Left hindlimb (tissue), 1 donor: ENCODE data around the gene SSH2.
A peak's percentile ranks its signal among the peaks of the same experiment; 100 is the strongest.
"Not testable (repeated sequence)": the region's sequence is repeated elsewhere in the genome, so short reads cannot be mapped to it uniquely, and the experiment has no call there.

Experiments
- DNase-seq: peaks from one replicate; pipeline ENCODE4 v3.0.0-alpha.2; 2018

Gene SSH2, protein sequence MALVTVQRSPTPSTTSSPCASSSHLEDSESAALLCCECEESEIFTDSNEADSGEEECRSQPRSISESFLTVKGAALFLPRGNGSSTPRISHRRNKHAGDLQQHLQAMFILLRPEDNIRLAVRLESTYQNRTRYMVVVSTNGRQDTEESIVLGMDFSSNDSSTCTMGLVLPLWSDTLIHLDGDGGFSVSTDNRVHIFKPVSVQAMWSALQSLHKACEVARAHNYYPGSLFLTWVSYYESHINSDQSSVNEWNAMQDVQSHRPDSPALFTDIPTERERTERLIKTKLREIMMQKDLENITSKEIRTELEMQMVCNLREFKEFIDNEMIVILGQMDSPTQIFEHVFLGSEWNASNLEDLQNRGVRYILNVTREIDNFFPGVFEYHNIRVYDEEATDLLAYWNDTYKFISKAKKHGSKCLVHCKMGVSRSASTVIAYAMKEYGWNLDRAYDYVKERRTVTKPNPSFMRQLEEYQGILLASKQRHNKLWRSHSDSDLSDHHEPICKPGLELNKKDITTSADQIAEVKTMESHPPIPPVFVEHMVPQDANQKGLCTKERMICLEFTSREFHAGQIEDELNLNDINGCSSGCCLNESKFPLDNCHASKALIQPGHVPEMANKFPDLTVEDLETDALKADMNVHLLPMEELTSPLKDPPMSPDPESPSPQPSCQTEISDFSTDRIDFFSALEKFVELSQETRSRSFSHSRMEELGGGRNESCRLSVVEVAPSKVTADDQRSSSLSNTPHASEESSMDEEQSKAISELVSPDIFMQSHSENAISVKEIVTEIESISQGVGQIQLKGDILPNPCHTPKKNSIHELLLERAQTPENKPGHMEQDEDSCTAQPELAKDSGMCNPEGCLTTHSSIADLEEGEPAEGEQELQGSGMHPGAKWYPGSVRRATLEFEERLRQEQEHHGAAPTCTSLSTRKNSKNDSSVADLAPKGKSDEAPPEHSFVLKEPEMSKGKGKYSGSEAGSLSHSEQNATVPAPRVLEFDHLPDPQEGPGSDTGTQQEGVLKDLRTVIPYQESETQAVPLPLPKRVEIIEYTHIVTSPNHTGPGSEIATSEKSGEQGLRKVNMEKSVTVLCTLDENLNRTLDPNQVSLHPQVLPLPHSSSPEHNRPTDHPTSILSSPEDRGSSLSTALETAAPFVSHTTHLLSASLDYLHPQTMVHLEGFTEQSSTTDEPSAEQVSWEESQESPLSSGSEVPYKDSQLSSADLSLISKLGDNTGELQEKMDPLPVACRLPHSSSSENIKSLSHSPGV (N-terminal part only)

DNA sequence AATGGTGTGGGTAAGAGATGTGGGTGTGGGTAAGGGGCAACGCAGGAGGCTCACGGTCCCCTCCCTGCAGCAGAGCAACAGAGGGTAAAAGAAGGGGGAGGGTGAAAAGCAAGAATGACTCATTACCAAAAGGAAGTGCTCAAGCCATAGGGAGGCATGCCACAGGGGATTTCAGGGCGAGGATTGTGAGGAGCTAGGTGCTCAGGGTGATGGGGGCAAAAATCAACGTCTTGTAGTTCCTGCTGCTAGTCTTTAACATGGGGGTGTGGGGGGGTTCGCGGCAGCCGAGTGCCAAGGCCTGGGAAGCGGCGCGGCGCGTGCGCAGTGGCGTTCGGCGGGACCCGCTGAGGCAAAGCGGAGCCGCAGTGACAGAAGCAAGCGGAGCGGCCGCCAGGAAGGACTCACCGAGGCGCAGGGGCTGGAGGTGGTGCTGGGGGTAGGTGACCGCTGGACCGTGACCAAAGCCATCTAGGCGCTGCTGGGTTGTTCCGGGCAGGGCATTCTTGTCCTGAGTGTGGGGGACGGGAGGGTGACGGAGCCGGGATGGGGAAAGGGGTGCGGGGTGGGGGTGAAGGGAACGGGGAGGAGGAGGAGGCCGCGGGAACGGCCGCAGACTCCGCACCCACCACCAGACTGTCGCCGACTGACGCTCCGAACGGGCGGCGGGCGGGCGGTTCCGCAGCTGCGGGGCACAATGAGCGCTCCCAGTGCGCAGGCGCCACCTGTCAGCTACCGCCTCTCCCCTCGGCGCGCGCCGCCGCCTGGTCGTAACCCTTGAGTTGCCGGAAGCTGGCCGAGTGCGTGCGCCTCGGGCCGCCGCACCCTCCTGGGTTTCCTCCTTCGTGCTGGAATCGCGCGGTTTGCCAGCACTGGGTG, at the start of gene SSH2:
SSH2 (minus strand) TSS at position 696 of the 876 bp plus-strand sequence; CDS start at position 468, 228 bp downstream.
- DNase-seq, result peak; percentile 87

DNA sequence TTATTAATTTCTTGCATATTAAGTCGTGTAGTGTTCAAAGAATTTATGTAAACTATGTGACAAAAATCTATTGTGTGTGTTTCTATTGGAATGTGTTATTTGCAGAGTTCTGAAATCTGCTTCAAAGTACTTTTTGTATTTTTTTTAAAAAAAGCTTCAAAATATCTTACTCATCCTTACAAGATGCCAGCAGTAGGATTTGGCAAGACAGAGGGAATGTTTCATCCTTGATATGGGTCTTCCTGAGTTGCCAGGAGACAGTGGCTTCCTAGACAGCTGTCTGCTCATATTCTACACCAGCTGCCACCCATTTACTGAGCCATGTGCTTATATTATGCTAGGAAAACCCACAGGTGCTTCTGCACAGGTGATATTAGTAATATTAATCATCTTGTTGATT, 47.8 kb upstream of the SSH2 start:
- DNase-seq, result no peak

DNA sequence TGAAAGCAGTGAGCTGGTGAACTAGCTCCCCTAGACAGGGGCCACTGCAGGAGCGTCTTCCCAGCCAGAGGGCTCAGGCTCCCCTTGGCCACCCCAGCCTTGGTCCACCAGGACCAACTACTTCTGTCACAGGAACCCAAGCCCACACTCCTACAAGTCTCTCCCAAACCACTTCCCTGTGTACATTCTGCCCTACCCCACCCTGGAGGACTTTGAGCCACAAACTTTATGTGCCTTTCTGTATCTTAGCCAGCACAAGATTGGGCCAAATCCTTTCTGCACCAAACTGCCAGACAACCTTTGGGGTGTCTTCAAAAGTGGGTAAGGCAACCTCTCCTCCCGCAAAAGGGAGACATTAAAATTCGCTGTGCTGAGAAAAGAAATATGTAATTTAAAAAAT, 43.0 kb upstream of the SSH2 start:
- DNase-seq, result no peak

DNA sequence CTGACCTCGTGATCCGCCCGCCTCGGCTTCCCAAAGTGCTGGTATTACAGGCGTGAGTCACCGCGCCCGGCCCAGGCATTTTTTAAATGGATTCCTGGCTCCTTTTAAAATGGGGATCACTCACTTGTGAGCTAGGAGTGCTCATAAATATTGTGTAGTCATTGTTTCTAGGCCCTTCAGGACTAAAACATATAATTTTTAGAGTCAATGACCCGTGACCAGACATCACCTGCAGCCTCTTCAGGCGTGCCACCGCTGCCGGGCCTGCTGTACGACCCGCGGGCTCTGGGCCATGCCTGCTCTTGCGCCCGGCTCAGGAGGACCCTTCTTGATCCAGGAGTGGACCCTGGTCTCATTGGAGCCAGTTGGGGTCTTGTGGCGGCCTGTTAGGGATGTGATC, 42.2 kb upstream of the SSH2 start:
- DNase-seq, result no peak

DNA sequence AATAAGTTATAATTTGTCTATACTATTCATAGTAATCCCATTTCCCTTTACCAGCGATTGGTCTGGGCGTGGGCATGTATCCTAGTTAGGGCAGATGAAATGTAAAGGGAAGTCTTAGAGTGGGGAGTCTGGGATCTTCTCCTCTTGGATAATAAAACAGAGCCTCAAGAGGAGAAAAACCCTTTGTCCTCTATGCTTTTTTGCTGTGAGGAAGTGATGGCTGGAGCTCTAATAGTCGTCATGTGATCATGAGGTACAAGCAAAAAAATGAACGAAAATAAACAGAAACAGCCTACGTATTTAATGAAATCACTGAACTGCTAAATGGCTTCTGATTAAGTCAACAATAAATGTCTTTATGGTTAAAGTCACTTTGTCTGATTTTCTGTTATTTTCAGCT, 38.2 kb upstream of the SSH2 start:
- DNase-seq, result no peak

DNA sequence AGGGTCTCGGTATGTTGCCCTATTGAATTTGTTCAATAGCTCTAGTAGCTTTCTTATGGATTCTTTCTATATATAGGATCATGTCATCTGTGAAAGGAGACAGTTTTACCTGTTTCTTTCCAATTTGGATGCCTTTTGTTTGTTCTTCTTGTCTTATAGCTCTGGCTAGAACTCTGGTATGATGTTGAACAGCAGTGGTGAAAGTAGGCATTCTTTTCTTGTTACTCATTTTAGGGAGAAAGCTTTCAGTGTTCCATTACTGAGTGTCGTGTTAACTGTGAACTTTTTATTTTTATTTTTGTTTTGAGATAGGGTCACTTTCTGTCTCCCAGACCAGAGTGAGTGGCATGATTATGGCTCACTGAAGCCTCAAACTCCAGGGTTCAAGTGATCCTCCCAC, 32.6 kb upstream of the SSH2 start:
- no peak for DNase-seq

DNA sequence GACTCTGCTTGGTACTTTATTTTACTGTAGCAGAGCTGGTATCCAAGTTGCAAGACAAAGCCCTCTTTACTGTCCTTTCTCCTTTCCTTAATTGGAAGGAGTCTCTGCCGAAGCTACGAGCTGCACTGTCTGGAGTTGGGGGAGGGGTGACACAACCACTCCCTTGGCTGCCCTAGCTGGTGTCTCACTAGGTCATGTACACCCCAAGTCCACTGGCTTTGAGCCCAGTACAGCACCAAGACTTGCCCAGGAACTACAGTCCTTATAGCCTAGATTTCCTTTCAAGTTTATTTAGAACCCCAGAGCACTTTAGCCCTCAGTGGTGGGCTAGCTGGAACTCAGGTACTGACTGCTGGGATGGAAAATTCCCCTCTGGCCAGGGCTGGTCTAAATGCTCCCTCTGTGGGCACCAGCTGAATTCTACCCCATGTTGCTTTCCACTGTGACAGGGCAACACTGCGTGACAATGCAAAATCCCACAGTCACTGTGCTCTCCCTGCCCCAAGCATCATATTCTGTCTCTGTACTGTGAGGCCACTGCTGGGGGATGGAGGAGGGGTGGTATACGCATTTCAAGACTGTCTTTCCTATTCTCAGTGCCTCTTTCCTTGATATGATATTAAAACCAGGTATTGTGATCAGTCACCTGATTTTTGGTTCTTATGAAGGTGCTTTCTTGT, 29.8 kb upstream of the SSH2 start:
- DNase-seq, result no peak

DNA sequence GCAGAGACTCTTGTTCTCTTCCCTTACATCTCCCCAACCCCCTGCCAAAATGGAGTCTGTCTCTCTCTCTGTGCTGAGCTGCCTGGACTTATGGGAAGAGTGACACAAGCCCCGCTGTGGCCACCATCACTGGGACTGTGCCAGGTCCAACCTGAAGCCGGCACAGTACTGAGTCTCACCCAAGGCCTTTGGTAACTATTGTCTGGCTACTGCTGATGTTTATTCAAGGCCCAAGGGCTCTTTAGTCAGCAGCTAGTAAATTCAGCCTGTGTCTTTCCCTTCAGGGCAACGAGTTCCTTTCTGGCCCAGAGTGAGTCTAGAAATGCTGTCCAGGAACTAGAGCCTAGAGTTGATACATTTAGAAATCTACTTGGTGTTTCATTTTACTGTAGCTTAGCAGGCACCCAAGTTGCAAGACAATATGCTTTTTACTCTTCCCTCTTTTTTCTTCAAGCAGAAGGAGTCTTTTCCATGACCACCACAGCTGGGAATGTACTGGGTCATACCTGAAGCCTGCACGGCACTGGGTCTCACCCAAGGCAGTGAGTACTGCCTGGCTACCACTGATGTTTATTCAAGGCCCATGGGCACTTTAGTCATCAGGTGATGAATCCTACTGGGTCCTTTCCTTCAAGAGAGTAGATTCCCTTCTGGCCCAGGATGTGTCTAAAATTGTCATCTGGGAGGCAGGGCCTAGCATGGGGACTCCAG, 29.1 kb upstream of the SSH2 start:
- no peak for DNase-seq

DNA sequence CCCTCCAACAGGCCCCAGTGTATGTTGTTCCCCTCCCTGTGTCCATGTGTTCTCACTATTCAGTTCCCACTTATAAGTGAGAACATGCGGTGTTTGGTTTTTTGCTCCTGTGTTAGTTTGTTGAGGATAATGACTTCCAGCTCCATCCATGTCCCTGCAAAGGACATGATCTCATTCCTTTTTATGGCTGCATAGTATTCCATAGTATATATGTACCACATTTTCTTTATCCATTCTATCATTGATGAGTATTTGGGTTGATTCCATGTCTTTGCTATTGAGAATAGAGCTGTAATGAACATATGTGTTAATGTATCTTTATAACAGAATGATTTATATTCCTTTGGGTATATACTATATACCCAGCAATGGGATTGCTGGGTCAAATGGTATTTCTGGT, 27.5 kb upstream of the SSH2 start:
- not testable (repeated sequence) for DNase-seq

DNA sequence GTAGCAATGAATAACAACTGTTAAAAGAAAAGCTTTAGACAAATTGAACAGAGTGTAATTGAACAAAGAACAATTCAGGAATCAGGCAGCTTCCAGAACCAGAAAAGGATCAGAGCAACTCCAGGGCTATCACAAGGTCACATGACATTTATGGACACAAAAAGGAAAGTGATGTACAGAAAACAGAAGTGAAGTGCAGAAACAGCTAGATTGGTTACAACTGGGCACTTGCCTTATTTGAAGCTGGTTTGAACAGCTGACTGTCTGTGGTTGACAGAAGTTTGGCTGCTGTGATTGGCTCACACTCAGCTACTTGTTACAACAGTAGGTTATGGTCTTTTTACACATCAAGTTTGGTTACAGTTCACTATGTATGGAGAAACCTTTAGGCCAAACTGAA, 26.2 kb upstream of the SSH2 start:
- no peak for DNase-seq

DNA sequence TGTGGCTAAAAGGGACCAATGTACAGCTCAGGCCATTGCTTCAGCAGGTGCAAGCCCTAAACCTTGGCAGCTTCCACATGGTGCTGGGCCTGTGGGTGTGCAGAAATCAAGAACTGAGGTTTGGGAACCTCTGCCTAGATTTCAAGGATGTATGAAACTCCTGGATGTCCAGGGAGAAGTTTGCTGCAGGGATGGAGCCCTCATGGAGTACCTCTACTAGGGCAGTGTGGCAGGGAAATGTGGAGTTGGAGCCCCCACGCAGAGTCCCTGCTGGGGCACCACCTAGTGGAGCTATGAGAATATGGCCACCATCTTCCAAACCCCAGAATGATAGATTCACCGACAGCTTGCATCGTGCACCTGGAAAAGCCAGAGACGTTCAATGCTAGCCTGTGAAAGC, 24.4 kb upstream of the SSH2 start:
- DNase-seq, result no peak

DNA sequence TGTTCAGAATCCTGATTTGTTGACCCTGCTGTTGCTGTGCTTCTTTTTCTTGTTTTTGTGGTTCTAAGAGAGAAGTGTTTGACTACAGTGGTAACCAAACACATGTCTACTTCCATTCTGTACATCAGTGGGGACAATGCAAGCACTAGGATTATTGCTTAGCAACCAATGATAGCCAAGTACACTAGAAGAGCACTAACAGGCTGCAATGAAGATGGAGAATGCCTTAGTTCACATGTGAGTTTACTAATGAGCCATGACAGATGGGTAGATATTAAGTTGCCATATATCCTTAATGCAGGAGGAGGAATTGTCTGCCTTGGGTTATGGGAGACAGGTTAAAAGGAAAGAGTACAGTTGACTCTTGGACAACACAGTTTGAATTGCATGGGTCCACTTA, 19.7 kb upstream of the SSH2 start:
- no peak for DNase-seq

DNA sequence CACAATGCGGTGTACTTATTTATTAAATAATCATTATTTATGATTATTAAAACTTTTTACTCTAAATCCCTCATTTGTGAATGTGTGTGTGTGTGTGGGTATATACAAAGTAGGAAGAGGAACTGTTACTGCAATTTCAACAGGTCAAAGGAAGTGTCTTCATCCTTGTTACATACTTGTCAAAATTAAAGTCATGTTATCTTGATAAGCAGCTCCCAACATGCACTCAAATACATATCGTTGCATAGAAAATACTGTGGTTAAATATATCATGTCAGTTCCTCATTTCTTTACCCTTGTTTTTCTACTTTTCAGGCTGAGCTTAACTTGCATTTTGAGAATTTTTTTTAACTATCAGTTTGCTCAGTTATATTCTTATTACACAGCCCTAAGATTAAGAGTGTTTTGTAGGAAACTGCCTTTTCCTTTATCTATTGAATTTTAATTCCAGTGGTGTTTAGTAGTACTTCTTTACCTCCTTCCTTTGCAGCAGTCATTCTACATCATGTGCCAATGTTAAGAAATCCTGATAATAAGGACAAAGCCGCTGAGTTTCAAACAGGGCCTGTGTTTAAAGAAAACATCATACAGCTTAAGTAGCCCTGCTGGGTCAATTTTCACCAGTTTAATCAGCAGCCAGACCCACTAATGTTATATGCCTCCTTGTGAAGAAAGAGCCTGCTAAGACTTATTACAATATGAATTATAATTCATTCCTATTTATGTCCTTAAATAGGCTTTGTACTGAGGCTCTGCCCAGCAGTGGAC, 18.6 kb upstream of the SSH2 start:
- no peak for DNase-seq

DNA sequence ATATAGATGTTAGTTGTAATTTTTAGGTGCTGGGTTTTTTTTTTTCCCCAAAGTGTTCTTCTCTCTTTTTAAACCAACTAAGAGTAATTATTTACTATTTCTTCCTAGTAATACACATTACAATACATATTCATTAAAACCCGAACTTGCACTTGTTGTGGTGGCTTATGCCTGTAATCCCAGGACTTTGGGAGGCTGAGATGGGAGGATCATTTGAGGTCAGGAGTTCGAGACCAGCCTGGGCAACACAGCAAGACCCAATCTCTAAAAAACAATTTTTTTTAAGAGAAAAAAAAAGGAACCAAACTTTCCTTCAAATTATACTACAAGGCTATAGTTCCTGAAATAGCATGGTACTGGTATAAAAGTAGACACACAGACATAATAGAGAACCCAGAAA, 15.3 kb upstream of the SSH2 start:
- no peak for DNase-seq

DNA sequence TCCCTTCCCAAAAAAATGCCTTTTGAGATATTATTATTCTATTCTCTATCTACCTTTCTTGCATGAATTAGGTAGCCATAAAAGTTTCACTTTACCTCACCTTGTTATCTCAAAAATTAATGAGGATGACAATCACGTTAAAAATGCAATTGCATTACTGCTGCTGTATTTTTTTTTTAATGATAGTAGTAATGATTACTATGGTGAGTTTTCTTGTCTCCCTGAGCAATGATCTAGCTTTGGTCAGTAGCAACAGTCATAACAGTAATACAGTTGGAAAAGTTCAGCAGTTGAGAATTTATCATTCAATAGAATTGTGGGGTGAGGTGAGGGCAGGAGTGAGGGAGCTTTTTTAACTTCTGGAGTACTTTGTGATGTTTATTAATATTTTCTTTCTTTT, 11.3 kb upstream of the SSH2 start, which contains the start of gene EFCAB5:
EFCAB5 (plus strand) TSS at position 301 of the 400 bp plus-strand sequence. CDS start 163 bp downstream, outside the sequence.
- DNase-seq, result no peak

DNA sequence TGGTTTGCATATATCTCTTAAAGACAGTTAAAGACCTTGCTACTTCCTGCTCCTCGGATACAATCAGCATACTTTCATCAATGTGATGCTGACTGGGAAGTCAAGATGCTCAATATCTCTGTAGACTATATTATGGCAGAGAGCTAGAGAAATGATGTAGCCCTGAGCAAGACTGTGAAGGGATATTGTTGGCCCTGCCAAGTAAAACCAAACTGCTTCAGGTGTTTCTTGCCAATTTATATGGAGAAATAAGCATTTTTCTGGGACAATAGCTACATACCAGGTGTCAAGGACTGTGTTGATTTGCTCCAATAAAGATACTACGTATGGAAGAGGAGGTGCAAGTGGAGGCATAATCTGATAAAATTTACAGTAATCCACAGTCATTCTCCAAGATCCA, 6.7 kb upstream of the SSH2 start:
- DNase-seq, result no peak

DNA sequence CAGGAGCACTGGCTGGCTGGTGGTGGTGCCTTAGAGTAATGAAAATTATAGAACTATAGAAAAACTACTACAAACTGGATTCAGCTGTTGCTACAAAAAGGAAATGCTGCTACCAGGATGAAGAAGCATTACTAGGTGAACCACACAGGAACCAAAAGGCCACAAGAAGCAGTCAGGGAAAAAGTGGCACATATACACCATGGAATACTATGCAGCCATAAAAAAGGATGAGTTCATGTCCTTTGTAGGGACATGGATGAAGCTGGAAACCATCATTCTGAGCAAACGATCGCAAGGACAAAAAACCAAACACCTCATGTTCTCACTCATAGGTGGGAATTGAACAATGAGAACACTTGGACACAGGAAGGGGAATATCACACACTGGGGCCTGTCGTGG, 5.9 kb upstream of the SSH2 start:
- DNase-seq, result not testable (repeated sequence)

DNA sequence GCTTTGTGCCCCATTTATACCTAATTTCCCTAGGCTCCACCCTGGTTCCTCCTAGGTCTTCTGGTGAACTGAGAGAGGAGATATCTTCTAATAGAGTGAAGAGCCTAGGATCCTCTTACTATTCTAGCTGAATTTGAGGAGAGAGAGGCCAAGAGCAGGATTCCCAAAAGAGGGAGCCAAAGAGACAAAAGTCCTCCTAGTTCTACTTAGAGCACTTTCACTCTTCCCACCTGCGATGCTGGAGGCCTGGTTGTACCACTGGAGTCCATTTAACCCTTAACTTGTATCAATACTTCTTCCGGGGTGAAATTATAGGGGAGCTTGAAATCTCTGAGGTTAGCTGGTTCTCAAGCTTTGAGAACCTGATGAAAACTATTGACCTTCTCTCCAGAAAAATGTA, 3.4 kb upstream of the SSH2 start:
- no peak for DNase-seq

DNA sequence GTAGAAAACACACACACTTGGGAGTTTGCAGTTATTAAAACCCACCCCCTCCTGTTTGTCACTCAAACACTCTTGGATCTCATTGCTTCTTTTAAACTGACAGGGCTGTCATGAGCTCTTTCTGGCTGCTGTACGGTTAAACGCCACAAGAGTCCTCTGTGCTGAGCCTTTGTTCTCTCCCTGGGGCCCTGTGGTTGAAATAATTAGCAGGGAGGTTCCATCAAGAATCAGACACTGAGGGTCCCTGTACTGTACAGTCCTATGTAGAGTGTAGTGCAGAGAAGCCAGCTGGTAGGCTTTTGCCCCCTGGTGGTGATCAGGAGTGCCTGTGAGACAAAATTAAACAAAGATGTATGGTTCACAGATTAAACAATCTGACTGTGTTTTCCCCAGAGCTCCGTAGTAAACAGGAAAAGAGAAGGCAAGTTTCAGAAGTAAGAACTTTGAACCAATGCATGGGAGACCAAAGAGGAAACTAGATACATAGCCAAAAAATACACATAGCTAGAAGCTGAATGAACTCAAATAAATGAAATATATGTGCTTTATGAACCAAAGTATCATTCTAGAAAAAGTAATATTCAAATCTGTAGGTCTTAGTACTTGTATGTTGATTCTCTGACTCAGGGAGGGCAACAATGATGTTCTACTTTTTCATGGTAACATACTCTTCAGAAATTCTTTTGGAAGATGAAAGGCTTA, 1.4 kb upstream of the SSH2 start:
- DNase-seq, result peak; percentile 81
